Fibroblast of pulmonary artery (primary cell): ENCODE measurements around the gene HSD17B14.
A peak's percentile ranks its signal among the peaks of the same experiment; 100 is the strongest.
"Not testable (repeated sequence)": the region's sequence is repeated elsewhere in the genome, so short reads cannot be mapped to it uniquely, and the experiment has no call there.

Source experiments
- DNase-seq: peaks from one replicate; pipeline ENCODE4 v3.0.0-alpha.2; 2010; ENCODE audit warnings: low read depth
- H3K4me3 ChIP-seq: replicated peaks from 2 replicates; pipeline ENCODE4 v1.5.1; 2011; ENCODE audit warnings: low read depth, mild to moderate bottlenecking, control low read depth, low read length, moderate library complexity
- CTCF ChIP-seq: IDR thresholded peaks from 2 replicates; pipeline ENCODE4 v1.5.1; 2011; ENCODE audit warnings: mild to moderate bottlenecking, control low read depth, low read length, inconsistent platforms; ENCODE audit errors: missing control alignments

Gene HSD17B14

GRCh38 chr19:48770266-48770665 is 66.0 kb downstream of the HSD17B14 start:
- no peak overlapping the region for H3K4me3 ChIP-seq
- no peak for TF ChIP-seq CTCF
- DNase-seq, result peak; percentile 60

GRCh38 chr19:48768994-48769713 is 67.1 kb downstream of the HSD17B14 start:
- no peak for DNase-seq

GRCh38 chr19:48768171-48768753 is 68.0 kb downstream of the HSD17B14 start:
- H3K4me3 ChIP-seq, DNase-seq: not testable (repeated sequence)

More at GRCh38 chr19:48768994-48769713, 67.1 kb downstream of the HSD17B14 start:
- H3K4me3 ChIP-seq, result no peak overlapping the region
- TF ChIP-seq CTCF, result no peak

GRCh38 chr19:48765816-48766215 is 70.5 kb downstream of the HSD17B14 start:
- not testable (repeated sequence) for DNase-seq

More at GRCh38 chr19:48765816-48766215, 70.5 kb downstream of the HSD17B14 start:
- not testable (repeated sequence) for H3K4me3 ChIP-seq
